GM23338 (cell line): ENCODE measurements around the gene CERK.

ENCODE experiments used
- EZH2 ChIP-seq: fragments of 200-600 bp; sonication (generic); IDR thresholded peaks from one replicate; pipeline ENCODE4 v1.8.0; 2017; ENCODE audit warnings: antibody characterized with exemption, mild to moderate bottlenecking, low read depth; ENCODE audit not compliant: unreplicated experiment
- EZH2phosphoT487 ChIP-seq: fragments of 200-600 bp; sonication (generic); IDR thresholded peaks from one replicate; pipeline ENCODE4 v1.8.1; 2018; ENCODE audit warnings: antibody characterized with exemption; ENCODE audit not compliant: unreplicated experiment
- JUNB ChIP-seq: IDR thresholded peaks from one replicate; pipeline ENCODE4 v1.6.1; 2016; ENCODE audit warnings: antibody characterized with exemption; ENCODE audit not compliant: unreplicated experiment
- NANOG ChIP-seq: IDR thresholded peaks from 2 replicates; pipeline ENCODE4 v1.6.1; 2016; ENCODE audit warnings: antibody characterized with exemption, borderline replicate concordance
- POLR2AphosphoS5 ChIP-seq: IDR thresholded peaks from 2 replicates; pipeline ENCODE4 v1.6.1; 2016; ENCODE audit warnings: antibody characterized with exemption, low read depth
- STAT1 ChIP-seq: IDR thresholded peaks from one replicate; pipeline ENCODE4 v1.6.1; 2016; ENCODE audit warnings: antibody characterized with exemption; ENCODE audit not compliant: unreplicated experiment
- ZNF114 ChIP-seq: fragments of 250-450 bp; sonication (Bioruptor Pico); IDR thresholded peaks from 2 replicates; pipeline ENCODE4 v1.5.0; 2020; ENCODE audit warnings: mild to moderate bottlenecking, moderate library complexity
- TF ChIP-seq, protein P1 (sequence below), 2 experiments: fragments of 200-600 bp in 1 of 2; sonication (generic) in 1 of 2; conservative IDR thresholded peaks; 2 replicates each; pipeline versions ENCODE4 v1.5.1 to v1.6.1; 2016 to 2017; ENCODE audit warnings: antibody characterized with exemption in 2 of 2, low read depth in 2 of 2, mild to moderate bottlenecking in 2 of 2, moderate library complexity in 1 of 2
- TF ChIP-seq, protein P2 (sequence below): IDR thresholded peaks from one replicate; pipeline ENCODE4 v1.6.1; 2018; ENCODE audit warnings: antibody characterized with exemption; ENCODE audit not compliant: unreplicated experiment
- TF ChIP-seq, protein P3 (sequence below): IDR thresholded peaks from 2 replicates; pipeline ENCODE4 v1.6.1; 2016; ENCODE audit warnings: antibody characterized with exemption

DNA sequence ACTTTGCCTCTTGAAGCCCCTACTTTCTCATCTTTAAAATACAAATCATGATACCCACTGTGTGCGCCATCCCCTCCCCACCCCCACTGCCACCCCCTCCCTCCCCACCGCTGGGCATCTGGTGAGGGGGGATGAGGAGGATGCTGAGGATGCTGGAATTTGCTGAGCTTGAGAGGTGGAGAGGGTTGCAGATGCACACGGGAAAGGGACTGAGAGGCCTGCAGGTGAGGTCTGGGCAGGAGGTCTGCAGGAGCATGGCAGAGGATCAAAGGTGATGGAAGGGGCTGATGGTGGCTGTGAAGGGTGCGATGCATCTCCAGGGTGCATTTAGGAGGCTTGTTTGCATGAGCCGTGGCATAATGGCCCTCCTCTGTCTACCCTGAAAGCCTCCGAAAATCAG is 16.8 kb upstream of the CERK start:
- TF ChIP-seq EZH2 (no peak), POLR2AphosphoS5 (no peak), JUNB (no peak), EZH2phosphoT487 (no peak), NANOG (no peak), ZNF114 (no peak), STAT1 (no peak)
- TF ChIP-seq, protein P1, sequence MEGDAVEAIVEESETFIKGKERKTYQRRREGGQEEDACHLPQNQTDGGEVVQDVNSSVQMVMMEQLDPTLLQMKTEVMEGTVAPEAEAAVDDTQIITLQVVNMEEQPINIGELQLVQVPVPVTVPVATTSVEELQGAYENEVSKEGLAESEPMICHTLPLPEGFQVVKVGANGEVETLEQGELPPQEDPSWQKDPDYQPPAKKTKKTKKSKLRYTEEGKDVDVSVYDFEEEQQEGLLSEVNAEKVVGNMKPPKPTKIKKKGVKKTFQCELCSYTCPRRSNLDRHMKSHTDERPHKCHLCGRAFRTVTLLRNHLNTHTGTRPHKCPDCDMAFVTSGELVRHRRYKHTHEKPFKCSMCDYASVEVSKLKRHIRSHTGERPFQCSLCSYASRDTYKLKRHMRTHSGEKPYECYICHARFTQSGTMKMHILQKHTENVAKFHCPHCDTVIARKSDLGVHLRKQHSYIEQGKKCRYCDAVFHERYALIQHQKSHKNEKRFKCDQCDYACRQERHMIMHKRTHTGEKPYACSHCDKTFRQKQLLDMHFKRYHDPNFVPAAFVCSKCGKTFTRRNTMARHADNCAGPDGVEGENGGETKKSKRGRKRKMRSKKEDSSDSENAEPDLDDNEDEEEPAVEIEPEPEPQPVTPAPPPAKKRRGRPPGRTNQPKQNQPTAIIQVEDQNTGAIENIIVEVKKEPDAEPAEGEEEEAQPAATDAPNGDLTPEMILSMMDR (conservative IDR thresholded peaks at IDR 0.05; ENCODE audit: low read depth in 2 of 2), result no peak
- TF ChIP-seq, protein P2, sequence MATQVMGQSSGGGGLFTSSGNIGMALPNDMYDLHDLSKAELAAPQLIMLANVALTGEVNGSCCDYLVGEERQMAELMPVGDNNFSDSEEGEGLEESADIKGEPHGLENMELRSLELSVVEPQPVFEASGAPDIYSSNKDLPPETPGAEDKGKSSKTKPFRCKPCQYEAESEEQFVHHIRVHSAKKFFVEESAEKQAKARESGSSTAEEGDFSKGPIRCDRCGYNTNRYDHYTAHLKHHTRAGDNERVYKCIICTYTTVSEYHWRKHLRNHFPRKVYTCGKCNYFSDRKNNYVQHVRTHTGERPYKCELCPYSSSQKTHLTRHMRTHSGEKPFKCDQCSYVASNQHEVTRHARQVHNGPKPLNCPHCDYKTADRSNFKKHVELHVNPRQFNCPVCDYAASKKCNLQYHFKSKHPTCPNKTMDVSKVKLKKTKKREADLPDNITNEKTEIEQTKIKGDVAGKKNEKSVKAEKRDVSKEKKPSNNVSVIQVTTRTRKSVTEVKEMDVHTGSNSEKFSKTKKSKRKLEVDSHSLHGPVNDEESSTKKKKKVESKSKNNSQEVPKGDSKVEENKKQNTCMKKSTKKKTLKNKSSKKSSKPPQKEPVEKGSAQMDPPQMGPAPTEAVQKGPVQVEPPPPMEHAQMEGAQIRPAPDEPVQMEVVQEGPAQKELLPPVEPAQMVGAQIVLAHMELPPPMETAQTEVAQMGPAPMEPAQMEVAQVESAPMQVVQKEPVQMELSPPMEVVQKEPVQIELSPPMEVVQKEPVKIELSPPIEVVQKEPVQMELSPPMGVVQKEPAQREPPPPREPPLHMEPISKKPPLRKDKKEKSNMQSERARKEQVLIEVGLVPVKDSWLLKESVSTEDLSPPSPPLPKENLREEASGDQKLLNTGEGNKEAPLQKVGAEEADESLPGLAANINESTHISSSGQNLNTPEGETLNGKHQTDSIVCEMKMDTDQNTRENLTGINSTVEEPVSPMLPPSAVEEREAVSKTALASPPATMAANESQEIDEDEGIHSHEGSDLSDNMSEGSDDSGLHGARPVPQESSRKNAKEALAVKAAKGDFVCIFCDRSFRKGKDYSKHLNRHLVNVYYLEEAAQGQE, result no peak
- TF ChIP-seq, protein P3, sequence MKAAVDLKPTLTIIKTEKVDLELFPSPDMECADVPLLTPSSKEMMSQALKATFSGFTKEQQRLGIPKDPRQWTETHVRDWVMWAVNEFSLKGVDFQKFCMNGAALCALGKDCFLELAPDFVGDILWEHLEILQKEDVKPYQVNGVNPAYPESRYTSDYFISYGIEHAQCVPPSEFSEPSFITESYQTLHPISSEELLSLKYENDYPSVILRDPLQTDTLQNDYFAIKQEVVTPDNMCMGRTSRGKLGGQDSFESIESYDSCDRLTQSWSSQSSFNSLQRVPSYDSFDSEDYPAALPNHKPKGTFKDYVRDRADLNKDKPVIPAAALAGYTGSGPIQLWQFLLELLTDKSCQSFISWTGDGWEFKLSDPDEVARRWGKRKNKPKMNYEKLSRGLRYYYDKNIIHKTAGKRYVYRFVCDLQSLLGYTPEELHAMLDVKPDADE, result no peak
